Psoas muscle (tissue), 8 donors: ENCODE data around the gene TMEM50B. TPM values are rescaled to one million over a fixed set of nuclear protein-coding genes. Genes with fewer than 3 reads are reported as not detected.

ENCODE experiments used
- ATAC-seq, 4 donors: fragments of 200-7000 bp; cut with Tn5 transposase; one replicate each; pipeline ENCODE4 v1.9.1; 2020; ENCODE audit warnings: moderate library complexity in 3 of 4, mild to moderate bottlenecking in 2 of 4
- DNase-seq, 2 donors: peaks; one replicate each; pipeline ENCODE4 v3.0.0-alpha.2; 2020
- H3K27ac ChIP-seq: fragments of 200-600 bp; one replicate; pipeline ENCODE4 v1.8.0; 2022
- H3K27me3 ChIP-seq, 3 donors: fragments of 200-600 bp in 1 of 3; one replicate each; pipeline versions ENCODE4 v1.6.1 to v1.8.0; 2013 to 2022; ENCODE audit warnings: low read length in 2 of 3, mild to moderate bottlenecking in 2 of 3, moderate library complexity in 1 of 3; ENCODE audit not compliant: insufficient read depth in 3 of 3
- H3K36me3 ChIP-seq, 2 donors: fragments of 200-600 bp in 1 of 2; one replicate each; pipeline versions ENCODE4 v1.6.1 to v1.8.0; 2013 to 2022; ENCODE audit warnings: low read depth in 1 of 2, mild to moderate bottlenecking in 1 of 2, moderate library complexity in 1 of 2; ENCODE audit not compliant: insufficient read depth in 1 of 2
- H3K4me1 ChIP-seq: fragments of 200-600 bp; one replicate; pipeline ENCODE4 v1.8.0; 2022
- H3K4me3 ChIP-seq: fragments of 200-600 bp; one replicate; pipeline ENCODE4 v1.8.0; 2022; ENCODE audit warnings: mild to moderate bottlenecking
- H3K9me3 ChIP-seq: fragments of 200-600 bp; one replicate; pipeline ENCODE4 v1.8.0; 2022
- WGBS, 3 donors: extraction: QIAGEN DNeasy Blood & Tissue Kit; methylation state at CpG; one replicate each; pipeline versions ENCODE4 v1.1.6 to v1.1.7; 2013; 5-methylcytosine and 5-hydroxymethylcytosine counted together
- intact Hi-C, 2 donors: fragments of 100-400 bp; cut with DNase I; formaldehyde crosslinking; loops; one replicate each; pipeline versions ENCODE4 v1.11.0 to v1.14.2; 2022
- polyA plus RNA-seq, 3 donors: library from polyadenylated mRNA; stranded (reverse); fragments of 200-250 nt; gene quantifications; one replicate each; pipeline ENCODE4 v1.2.3, GENCODE V29; 2013
- total RNA-seq, 4 donors: library from RNA; stranded (reverse); fragmentation: NEBNext Ultra II Directional in 2 of 4; extraction: Animal tissue kit (Norgen Biotek cat#: 25700) in 2 of 4; gene quantifications; one replicate each; pipeline versions ENCODE4 v1.2.1 to v1.2.4, GENCODE V29; 2021 to 2023
- TF ChIP-seq, protein P1 (sequence below): fragments of 200-600 bp; IDR thresholded peaks from one replicate; pipeline ENCODE4 v1.8.0; 2022; ENCODE audit warnings: antibody characterized with exemption
- donor health status: healthy with polysubstance abuse.
- donor health status: DM: no; HTN: no; CAD: no; lungs with moderate emphysema.
- donor health status: Bipolar disorder and iron deficiency.
- donor health status: healthy.
- donor health status: DM: yes; HTN: yes; CAD: no.
- donor health status: DM: no; HTN: no; CAD: no.
- donor health status: DM: no; HTN: no; CAD: no.
- donor health status: DM: yes; HTN: yes; CAD: no.

Gene TMEM50B
- total and polyA plus RNA-seq, 7 donors, result 16.0 to 42.6 (median 20.9) TPM

DNA sequence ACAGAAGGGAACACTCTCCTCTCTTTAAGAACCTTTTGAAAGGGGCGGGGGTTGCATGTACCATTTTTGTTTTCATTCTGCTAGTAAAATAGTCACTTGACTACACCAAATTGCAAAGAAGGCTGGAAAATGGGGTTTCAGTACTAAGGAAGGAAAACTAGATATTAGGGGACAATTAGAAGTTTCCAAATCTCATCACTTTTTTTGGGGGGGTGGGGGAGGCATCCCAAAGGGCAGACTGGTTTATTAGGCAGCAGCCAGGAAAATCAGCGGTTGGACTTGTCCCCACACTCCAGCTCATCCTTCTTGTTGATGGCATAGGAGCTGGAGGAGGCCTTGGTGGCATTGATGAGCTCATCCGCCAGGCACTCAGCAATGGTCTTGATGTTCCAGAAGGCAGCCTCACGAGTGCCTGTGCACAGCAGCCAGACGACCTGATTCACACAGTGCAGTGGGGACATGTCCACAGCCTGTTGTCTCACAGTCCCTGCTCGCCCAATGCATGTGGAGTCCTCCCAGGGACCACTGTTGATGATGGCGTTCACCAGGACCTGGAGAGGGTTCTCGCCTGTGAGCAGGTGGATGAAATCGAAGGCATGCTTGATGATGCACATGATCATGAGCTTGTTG, 1.7 kb upstream of the TMEM50B start:
- WGBS, 3 donors, result 79 to 85% (median 81%) methylated on average over 9 of the region's 9 CpGs
- no peak for ATAC-seq

DNA sequence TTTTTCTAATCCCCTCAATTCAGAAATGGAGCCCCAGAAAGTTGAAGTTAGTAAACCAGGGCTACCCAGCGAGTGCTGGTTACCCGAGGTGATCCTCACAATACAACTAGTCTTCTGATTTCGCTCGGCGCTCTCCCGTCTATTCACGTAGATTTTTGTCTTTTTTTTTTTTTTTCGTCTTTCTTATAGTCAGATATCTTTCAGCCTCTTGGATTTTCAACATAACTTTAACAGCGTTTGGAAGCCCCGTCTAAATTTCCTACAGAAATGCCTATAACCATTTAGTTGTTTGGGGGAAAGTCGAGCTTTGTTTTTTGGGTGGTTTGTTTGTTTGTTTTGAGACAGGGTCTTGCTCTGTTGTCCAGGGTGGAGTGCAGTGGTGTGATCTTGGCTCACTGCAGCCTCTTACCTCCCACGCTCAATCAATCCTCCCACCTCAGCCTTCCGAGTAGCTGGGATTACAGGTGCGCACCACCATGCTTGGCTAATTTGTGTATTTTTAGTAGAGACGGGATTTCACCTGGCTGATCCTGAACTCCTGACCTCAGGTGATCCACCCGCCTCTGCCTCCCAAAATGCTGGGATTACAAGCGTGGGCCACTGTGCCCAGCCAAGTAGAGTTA, 818 bp upstream of the TMEM50B start:
- WGBS, 3 donors, result 32 to 35% (median 32%) methylated on average over 17 of the region's 17 CpGs
- Histone ChIP-seq H3K27ac (peak overlapping the region; percentile 94), H3K27me3 (no peaks in the 10 kb centered on the region), H3K9me3 (no peaks in the 10 kb centered on the region), H3K4me3 (peak overlapping the region; percentile 81), H3K4me1 (peaks cover 6% of the 10 kb centered on the region), H3K36me3 (no peaks in the 10 kb centered on the region)
- TF ChIP-seq, protein P1, sequence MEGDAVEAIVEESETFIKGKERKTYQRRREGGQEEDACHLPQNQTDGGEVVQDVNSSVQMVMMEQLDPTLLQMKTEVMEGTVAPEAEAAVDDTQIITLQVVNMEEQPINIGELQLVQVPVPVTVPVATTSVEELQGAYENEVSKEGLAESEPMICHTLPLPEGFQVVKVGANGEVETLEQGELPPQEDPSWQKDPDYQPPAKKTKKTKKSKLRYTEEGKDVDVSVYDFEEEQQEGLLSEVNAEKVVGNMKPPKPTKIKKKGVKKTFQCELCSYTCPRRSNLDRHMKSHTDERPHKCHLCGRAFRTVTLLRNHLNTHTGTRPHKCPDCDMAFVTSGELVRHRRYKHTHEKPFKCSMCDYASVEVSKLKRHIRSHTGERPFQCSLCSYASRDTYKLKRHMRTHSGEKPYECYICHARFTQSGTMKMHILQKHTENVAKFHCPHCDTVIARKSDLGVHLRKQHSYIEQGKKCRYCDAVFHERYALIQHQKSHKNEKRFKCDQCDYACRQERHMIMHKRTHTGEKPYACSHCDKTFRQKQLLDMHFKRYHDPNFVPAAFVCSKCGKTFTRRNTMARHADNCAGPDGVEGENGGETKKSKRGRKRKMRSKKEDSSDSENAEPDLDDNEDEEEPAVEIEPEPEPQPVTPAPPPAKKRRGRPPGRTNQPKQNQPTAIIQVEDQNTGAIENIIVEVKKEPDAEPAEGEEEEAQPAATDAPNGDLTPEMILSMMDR, result no peak
- ATAC-seq, result no peak
- intact Hi-C loops, result no loop called here
- DNase-seq, result no peak

More for the DNA sequence above, 1.7 kb upstream of the TMEM50B start:
- H3K4me3 ChIP-seq, result no peak overlapping the region
- no peaks in the 10 kb centered on the region for H3K36me3 ChIP-seq
- no peak overlapping the region for H3K27ac ChIP-seq
- no peaks in the 10 kb centered on the region for H3K27me3 ChIP-seq
- TF ChIP-seq, protein P1, result no peak
- H3K9me3 ChIP-seq, result no peaks in the 10 kb centered on the region
- DNase-seq, result no peak
- intact Hi-C loops, result no loop called here
- H3K4me1 ChIP-seq, result peaks cover 6% of the 10 kb centered on the region

DNA sequence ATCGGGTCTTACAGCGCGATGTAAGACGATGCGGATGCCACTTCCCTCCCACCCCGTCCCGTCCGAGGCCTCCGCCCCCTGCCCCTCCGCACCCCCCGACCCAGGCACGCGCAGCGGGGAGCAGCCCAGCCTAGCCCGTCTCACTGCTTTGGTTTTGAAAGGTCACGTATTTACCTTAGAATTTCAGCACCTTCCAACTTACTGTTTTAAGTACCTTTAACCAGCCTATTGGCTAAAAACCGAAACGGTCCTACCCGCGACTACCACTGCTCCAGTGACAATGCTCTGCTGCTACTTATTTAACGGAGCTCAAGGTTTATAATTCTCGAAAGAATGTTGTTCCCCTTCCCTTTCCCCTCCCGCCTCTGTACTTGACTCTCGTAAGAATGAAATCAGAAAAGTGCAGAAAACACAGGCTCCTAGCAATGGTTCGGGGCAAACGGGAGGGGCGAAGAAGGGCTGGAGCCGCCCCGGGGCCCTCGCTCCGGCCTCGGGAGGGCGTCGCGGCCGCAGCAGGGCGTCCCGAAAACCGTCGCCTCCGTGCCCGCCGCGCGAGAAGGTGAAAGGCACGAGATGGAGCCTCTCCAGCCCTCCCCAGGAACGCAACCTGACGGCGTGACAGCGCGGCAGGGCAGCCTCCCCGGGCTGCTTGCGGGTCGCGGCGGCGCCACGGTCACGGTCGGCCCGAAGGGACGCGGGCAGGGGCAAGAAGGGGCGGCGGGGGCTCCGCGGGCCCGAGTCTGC, 667 bp downstream of the TMEM50B start:
- WGBS, 3 donors, result 0 to 1% (median 0%) methylated on average over 53 to 68 of the region's 68 CpGs
- Histone ChIP-seq H3K4me1 (peaks cover 6% of the 10 kb centered on the region), H3K27me3 (no peaks in the 10 kb centered on the region), H3K36me3 (no peaks in the 10 kb centered on the region), H3K9me3 (no peaks in the 10 kb centered on the region), H3K4me3 (peak overlapping the region; percentile 81), H3K27ac (peak overlapping the region; percentile 94)
- intact Hi-C loops, result no loop called here
- DNase-seq (peak; percentile 29 to 70), ATAC-seq (peak; percentile 12 to 45 (median 34))
- TF ChIP-seq, protein P1, result no peak

DNA sequence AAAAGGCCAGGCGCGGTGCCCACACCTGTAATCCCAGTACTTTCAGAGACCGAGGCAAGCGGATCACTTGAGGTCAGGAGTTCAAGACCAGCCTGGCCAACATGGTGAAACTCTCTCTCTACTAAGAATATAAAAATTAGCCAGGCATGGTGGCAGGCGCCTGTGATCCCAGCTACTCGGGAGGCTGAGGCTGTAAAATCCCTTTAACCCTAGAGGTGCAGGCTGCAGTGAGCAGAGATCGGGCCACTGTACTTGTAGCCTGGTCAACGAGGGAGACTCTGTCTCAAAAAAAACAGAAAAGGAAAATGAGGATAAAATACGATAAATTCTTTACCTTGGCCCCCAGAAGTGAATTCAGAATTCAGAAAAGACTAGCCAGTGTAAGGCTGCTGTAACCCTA, 1.6 kb downstream of the TMEM50B start:
- intact Hi-C loops, result no loop called here
- Histone ChIP-seq H3K4me1 (peaks cover 6% of the 10 kb centered on the region), H3K9me3 (no peaks in the 10 kb centered on the region), H3K36me3 (no peaks in the 10 kb centered on the region), H3K27ac (peak overlapping the region; percentile 94), H3K27me3 (no peaks in the 10 kb centered on the region), H3K4me3 (peak overlapping the region; percentile 81)
- 63 to 67% (median 65%) methylated on average over 9 of the region's 9 CpGs for WGBS, 3 donors
- ATAC-seq, result no peak
- no peak for DNase-seq
- TF ChIP-seq, protein P1, result no peak
